Stimulated activated CD4-positive, alpha-beta T cell treated with anti-CD3 and anti-CD28 coated beads, Interleukin-15, amount 100 ng/mL, for 1 hour (primary cell): ENCODE results near the gene GDE1.
"Not testable (repeated sequence)": the region's sequence is repeated elsewhere in the genome, so short reads cannot be mapped to it uniquely, and the experiment has no call there.

Source experiments
- DNase-seq, 2 donors: peaks; one replicate each; pipeline ENCODE4 v3.0.0-alpha.2; 2020; ENCODE audit warnings: low read depth in 1 of 2, low spot score in 1 of 2

The GDE1 gene, protein sequence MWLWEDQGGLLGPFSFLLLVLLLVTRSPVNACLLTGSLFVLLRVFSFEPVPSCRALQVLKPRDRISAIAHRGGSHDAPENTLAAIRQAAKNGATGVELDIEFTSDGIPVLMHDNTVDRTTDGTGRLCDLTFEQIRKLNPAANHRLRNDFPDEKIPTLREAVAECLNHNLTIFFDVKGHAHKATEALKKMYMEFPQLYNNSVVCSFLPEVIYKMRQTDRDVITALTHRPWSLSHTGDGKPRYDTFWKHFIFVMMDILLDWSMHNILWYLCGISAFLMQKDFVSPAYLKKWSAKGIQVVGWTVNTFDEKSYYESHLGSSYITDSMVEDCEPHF

DNA sequence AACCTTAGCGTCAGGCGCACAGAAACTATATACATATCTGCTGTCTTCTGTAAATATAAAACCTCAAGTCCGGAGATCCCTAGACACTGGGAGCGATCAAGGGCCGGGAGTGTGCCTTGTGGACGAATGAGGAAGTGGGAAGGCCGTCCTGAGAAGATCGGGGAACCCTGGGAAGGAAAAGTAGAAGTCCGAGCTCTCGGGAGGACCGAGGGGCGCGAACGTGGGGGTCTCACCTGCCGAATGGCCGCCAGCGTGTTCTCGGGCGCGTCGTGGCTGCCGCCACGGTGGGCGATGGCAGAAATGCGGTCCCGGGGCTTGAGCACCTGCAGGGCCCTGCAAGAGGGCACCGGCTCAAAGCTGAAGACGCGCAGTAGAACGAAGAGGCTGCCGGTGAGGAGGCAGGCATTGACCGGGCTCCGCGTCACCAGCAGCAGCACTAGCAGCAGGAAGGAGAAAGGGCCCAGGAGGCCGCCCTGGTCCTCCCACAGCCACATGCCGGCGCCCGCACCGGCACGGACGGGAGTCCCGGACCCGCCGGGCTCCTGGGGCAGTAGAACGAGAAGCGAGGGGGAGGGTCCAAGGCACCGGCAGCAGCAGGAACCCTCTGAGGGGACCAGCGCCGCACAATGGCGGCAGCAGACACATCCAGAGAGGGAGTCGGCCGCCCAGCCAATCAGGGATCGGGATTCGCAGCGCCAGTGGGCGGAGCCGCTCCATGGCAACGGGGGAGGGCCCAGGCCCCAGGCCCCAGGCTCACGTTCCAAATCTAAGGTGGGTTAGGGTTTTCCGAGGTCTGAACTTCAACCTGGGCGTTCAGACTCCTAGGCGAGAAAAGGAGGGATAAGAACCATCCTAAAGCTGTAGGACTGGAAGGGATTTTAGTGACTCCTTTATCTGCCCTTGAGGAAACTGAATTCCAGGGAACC is at the start of gene GDE1:
TSS of gene GDE1 (minus strand) at position 628 of the 926 bp plus-strand sequence. CDS start at position 494, 134 bp downstream.
- peak; percentile 89 to 94 for DNase-seq

DNA sequence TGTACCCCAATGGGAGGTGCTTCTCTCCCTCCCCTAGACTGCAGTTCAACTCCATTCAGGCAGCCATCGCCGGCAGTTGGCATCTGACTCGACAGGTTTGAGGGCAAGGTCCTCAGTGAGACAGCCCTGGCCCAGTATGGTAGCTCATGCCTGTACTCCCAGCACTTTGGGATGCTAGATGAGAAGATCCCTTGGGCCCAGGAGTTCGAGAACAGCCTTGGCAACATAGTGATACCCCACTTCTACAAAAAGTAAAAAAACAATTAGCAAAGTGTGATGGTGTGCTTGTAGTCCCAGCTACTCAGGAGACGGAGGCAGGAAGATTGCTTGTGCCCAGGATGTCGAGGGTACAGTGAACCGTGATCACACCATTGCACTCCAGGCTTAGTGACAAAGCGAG is 45.7 kb upstream of the GDE1 start:
- DNase-seq = no peak

- DNase-seq = no peak
Observed at GRCh38 chr16:19566362-19566761, 44.5 kb upstream of the GDE1 start.

DNA sequence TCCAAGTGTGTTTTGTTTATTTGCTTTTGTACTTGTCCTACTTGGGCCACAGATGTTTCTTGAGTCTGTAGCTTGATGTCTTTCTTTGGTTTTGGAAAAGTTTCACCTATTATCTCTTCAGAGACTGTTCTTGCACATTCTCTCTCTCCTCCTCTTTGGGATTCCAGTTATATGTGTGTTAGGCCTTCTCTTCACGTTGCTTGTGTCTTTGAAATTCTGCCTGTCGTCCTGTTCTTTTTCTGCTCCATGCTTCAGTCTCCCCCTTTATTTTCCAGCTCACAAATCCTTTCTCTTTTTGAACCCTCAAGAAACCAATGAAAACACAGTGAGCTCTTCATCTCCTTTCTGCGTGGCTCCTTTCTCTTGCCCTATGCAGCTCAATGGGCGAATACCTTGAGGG is 41.5 kb upstream of the GDE1 start:
- DNase-seq = no peak

GRCh38 chr16:19560078-19560477 is 38.2 kb upstream of the GDE1 start:
- no peak for DNase-seq

GRCh38 chr16:19559242-19559910 is 37.5 kb upstream of the GDE1 start:
- DNase-seq = no peak

GRCh38 chr16:19555938-19556771 is 34.3 kb upstream of the GDE1 start:
- DNase-seq = no peak

DNA sequence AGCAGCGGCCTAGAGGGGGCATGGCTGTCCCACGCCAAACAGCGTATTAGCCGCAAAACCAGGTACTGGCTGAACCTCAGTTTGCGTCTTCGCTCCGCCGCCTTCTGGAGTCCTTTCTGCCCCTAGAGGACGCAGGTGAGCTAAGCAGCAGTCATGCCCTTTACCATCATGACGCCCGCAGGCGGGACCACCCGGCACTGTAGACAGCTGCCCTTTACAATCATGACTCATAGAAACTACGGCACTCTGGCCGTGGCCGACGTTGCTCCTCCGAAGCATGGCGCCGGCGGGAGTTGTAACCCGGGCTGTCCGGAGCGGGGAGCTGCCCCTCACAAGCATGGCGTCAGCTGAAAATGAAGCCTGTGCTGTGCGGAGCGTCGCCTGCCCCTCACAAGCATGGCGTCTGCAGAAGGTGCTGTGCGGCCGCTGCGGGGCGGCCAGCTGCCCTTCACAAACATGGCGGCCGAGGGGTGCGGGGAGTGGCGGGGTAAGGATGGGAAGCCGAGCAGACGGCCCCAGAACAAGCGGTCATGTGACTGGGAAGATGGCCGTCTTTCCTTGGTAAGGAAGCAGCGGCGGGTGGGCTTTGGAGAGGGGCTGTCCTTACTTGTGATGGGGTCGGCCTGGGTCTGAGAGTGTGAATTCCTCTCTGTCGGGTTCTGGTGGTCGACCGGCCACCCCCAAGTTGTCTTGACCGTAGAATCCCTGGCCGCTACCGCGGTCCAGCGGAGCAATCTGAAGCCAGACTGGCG is 33.5 kb upstream of the GDE1 start, which contains the start of gene VPS35L:
TSS of gene VPS35L (plus strand) at position 518 of the 752 bp plus-strand sequence. CDS start at position 545, 27 bp downstream.
- peak; percentile 93 for DNase-seq

DNA sequence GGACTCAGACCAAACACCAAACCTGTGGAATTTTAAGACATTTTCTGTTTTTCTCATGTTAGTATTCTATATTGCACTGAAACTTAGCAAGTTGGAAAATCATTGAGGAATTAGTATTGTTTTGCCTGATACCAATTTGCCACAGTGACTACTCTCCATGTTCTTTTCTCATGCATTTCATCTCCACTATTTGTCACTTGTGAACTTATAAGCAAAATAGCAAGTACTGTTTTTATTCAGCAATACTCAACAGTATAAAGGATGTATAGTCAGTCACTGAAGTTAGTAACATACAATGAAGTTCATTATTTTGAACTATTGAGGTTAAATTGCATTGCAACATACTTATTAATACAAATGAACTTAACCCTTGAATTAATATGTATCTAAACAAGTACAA is 27.8 kb upstream of the GDE1 start:
- DNase-seq = no peak

- DNase-seq = no peak
Observed at GRCh38 chr16:19548144-19548543, 26.2 kb upstream of the GDE1 start.

GRCh38 chr16:19543278-19543996 is 21.5 kb upstream of the GDE1 start:
- not testable (repeated sequence) for DNase-seq

DNA sequence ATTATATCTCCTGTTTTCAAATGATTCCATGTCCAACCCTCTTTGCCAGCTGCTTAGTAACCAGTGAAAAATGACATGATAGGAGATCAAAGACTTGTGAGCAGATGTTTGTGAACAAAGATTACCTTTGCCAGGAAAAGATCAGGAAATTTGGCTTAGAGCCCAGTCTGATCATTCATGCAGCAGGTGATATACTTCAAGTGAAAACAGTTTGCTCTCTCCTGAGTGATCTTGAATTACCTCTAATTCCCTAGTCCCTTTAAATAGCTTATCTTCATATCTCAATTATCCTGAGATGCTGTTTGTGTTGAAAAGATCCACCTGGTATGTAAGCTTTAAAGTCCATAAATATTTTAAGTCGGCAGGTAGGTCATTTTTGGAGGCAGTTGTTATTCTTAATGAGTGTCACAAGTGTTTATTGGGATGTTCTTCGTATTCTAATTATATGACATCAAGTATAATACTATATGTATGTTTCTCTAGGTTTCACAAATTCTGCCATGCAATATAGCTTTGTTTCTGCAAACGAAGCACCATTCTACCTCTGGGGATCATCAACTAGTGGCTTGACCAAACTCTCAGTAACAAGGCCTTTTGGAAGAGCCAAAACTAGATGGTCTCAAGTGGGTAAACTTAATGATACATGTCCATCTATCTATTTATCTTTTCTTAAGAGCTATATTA is 20.4 kb upstream of the GDE1 start:
- DNase-seq = no peak

- DNase-seq = no peak
Observed at GRCh38 chr16:19540241-19540970, 18.5 kb upstream of the GDE1 start.

DNA sequence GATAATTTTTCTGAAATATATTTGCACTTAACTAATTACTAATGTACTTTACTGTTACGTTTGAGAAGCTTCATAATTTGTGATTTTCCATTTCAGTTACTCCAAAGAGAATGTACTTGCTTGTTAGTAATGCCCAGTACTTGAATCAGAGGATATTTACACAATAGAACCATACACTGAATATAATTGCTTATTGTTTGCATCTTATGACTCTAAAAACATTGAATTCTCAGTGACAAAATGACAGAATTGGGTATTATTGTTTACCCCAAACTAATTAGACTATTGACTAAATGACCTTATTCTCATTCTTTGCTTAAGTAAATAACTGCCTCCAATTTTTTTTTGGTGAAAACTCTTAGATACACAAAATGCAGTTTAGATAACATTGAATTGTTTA is 10.7 kb upstream of the GDE1 start:
- DNase-seq = no peak

GRCh38 chr16:19528666-19529065 is 6.8 kb upstream of the GDE1 start:
- no peak for DNase-seq

- no peak for DNase-seq
Observed at GRCh38 chr16:19527161-19527560, 5.3 kb upstream of the GDE1 start.

- no peak for DNase-seq
Observed at GRCh38 chr16:19525385-19525723, 3.5 kb upstream of the GDE1 start.
